NCI-H69 (cell line): ENCODE measurements around the gene SGMS1.
"Not testable (repeated sequence)": the region's sequence is repeated elsewhere in the genome, so short reads cannot be mapped to it uniquely, and the experiment has no call there.

Experiments
- DNase-seq: peaks from one replicate; lab custom pipeline; 2025; lab: John Stamatoyannopoulos, UW

Gene SGMS1

DNA sequence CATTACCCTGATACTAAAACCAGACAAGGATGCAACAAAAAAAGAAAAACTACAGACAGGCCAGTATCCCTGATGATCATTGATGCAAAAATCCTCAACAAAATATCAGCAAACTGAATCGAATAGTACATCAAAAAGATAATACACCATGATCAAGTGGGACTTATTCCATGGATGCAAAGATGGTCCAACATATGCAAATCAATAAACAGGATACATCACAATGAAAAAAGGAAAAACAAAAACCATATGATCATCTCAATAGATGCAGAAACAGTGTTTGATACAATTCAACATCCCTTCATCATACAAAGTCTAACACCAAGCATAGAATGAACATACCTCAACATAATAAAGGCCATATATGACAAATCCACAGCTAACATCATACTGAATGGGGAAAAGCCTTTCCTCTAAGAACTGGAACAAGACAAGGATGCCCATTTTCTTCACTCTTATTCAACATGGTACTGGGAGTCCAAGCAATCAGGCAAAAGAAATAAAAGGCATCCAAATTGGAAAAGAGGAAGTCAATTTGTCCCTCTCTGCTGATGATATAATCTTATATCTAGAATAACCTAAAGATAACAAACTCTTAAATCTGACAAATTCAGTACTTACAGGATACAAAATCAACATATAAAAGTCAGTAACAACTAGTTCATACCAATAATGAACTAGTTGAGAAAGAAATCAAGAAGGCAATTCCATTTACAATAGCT is 323.6 kb downstream of the SGMS1 start:
- no peak for DNase-seq

DNA sequence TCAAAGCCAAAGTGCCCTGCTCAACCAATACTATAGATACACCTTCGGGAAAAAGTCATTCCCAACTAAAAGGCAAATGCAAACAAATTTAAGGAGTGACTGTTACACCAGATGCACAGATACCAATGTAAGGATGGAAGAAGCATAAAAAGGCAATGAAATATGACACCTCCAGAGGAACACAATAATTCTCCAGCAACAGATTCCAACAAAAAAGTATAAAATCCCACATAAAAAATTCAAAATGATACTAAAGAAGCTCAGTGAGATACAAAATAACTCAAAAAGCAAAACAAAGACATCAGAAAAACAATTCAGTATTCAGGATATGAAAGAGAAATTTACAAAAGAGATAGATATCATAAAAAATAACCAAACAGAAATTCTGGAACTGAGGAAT is 328.4 kb downstream of the SGMS1 start:
- DNase-seq, result no peak

DNA sequence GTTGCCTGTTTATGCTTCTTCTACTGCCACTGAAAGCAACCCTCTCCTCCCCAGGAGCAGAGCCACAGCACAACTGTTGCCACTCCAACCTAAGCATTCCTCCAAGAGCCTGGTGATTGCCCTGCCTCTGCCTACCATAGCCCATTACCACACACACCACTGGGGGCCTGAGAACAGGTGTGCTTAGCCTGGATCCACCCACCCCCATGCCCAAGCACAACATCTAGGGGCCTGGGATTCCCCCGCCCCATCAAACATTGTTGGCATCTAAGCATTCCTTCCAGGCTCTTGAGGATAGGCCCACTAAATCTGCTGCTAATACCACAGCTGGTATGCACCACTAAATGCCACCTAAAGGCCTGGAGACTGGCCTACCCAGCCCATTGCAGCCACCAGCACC is 329.2 kb downstream of the SGMS1 start:
- DNase-seq, result no peak

DNA sequence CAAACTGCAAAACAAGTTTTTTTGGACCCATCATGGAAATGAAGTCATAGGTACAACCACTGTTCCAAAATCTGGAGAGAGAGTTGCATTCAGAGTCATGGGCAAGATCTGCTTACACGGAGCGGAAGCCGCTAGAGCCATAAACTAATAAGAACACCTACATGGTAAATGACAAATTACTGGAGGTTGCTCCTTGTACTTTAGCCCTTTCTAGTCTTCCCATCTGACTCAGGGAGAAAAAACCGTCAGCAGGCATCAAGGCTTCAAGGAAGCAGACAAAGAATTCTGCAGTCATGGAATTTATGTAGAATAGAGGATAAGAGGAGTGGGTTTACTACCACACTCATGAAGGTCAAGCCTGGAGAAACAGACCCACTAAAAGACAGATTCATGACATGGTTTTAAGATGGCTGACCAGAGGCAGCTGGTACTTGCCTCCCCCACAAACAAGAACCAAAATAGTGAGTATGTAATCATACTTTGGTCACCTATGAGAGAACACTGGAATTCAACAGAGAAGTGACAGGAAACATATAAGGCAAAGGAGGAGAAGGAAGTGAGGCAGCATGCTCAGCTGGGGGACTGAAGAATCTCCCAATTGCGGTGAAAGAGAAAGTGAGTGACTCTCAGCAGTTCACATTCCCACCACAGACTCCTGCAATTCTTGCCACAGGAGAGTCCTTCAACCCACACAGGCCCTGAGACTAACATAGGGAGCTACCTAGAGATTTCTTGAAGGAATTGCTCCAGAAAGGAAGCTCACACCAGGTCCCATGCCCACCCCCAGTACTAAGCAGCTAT is 330.0 kb downstream of the SGMS1 start:
- no peak for DNase-seq

DNA sequence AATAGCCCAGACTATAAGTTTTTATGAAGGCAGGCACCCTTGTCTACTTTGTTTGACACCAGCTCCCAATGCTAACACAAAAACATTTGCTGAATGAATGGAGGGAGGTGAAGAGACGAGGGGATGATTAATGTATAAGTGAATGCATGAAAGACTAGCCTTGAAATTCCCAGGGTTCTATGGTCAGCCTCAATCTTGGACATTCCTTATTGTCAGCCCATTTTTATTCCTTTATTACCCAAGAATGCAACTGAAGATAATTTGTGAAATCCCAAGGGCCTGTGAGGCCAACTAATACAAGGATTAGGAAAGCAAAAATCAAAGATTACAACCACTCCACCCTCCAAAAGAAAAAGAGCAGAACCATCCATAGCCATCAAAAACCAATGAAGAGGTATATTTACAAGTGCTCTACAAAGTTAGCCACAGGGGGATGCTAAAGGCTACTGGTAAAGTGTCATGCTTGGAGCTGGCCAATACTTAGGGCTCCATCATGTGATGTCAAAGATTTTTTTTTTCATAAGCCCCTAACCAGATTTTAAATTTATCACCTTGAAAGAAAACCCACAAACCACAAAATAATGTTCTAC is 332.4 kb downstream of the SGMS1 start:
- no peak for DNase-seq

DNA sequence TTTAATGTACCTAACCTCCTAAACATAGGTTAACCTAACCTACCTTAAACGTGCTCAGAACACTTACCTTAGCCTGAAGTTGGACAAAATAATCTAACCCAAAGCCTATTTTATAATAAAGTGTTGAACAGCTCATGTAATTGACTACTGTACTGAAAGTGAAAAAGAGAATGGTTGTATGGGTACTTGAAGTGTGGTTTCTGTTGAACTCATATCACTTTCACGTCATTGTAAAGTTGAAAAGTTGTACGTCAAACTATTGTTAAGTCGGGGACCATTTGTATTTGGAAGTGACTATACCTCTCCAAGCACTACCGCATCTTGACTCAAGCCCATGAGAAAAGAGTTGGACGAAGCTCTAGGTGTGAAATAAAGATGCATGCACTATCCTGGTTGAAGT is 334.6 kb downstream of the SGMS1 start:
- no peak for DNase-seq

DNA sequence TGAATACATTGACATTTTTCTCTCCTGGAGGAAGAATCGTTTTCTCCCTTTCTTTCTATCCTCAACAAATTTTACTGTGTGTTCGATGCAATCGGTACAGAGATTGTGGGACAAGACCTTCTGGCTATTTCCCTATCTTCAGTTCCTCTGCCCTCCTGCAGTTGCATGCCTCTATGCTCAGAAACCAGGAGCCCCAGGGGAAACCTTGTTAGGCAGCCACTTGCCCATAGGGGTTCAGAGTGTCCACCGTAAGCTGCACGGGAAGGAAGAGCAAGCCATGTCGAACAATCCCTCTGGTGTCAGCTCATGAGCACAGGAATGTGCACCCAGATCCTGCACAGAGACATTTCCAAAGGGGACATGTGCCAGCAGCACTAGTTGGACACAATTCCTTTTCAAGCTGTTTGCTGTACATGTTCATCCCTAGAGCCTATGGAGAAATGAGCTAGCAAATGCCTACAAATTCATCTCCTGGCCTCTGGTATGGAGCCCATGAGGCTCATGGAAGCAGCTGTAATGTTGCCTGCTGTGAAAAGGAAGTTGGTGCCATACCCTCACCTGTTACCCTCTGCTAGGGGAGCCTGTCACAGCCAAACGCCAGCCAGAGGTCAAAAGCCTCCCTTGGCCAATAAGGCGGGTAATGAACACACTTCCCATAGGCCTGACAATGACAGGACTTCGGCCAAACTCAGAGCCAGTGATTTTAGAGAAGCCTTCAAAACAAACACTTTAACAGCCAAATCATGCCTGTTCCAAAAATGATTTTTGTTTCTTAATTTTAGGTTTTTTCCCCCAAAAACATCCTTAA is 336.6 kb downstream of the SGMS1 start:
- DNase-seq, result no peak

DNA sequence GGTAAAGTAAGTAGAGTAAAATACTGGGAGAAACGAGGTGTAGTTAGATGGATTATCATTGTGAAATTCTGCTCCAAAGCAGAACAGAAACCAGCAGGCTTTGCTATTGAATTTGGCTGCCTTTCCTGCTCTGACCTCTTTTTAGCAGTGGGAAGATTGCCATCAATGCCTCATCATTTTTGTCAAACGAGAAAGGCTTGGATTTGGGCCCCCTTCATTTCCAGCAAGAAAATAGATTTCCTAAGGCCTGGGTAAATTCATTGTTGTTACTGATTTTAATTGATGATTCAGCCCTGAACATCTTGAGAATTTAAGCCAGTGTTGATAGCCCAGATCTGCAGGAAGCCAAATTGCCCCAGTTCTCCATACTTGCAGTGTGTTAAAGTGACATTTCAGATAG is 337.2 kb downstream of the SGMS1 start:
- no peak for DNase-seq

DNA sequence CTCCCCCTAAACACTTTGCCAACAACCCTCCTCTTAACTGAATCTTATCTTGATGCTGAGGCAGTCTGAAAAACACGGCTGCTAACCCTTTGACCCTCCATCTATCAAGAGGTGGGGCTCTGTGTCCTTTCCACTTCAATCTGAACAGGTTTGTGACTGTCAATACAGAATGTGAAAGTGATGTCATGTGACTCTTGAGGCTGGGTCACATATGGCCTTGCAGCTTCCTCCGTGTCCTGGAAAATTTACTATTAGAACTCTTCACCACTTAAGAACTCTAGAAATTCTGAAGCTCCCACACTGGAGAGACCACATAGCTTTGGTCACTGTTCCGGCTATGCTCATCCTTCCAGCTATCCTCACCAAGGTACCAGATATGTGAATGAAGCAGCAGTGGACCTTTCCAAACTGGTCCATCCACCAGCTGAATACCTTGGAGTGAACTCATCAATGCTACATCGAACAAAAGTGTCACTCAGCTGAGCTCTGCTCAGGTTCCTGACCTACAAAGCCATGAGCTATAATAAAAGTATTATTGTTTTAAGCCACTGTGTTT is 341.7 kb downstream of the SGMS1 start:
- no peak for DNase-seq

DNA sequence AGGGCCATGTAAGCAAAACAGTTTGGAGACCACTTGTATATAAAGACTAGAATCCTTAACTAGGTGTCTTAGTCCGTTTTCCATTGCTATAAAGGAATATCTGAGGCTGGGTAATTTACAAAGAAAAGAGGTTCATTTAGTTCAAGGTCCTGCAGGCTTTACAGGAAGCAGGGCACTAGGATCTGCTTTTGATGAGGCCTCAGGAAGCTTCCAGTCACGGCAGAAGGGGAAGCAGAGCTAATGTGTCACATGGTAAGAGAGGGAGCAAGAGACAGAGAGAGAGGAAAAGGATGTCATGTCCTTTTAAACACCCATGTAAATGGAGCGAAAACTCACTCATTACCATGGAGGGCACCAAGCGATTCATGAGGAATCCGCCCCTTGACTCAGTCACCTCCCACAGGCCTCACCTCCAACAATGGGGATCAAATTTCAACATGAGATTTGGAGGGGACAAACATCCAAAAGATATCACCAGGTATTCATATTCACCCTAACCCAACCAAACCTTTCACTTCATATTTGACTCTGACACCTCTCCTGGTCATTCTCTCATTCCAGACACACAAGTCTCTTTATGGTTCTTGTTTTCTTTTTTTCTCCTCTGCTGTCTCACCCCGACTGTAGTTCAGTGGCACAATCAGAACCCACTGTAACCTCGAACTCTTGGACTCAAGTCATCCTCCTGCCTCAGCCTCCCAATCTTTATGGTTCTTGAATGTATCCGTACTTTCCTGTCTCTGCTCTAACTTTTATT is 342.4 kb downstream of the SGMS1 start:
- DNase-seq, result no peak

DNA sequence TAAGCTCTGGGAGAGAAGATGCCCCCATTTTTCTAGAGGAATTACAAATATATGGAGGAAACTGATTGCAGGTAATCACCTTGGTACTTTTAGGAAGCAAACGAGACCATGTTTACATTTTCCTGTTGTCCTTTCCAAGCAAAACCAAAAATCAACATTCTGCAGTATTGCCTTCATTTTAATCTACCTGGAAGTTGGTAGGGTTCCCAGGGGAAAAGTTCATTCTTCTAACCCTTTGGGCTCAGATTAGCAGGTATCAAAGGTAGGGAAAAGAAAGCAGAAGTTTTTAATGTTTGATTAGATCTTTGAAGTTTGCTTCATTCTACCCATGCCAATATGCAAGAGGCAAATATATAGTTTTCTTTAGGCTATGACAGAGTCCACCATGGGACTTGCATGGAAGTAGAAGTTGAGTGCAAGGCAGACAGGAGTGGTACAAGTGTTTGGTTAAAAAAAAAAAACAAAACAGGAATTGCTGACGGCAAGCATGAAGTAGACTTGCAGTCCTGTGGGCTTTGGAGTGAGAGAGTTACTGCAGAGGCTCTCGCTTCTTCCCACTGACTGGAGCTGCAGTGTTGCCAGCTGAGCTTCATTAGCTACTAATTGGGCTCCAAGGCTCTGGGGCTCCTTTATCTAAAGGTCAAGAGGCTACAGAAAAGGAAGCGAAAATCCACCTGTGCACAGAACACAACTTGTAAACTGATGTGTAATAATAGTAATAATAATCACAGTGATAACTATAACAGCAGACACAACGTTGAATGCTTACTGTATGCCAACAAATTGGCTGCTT is 343.5 kb downstream of the SGMS1 start:
- DNase-seq, result no peak

DNA sequence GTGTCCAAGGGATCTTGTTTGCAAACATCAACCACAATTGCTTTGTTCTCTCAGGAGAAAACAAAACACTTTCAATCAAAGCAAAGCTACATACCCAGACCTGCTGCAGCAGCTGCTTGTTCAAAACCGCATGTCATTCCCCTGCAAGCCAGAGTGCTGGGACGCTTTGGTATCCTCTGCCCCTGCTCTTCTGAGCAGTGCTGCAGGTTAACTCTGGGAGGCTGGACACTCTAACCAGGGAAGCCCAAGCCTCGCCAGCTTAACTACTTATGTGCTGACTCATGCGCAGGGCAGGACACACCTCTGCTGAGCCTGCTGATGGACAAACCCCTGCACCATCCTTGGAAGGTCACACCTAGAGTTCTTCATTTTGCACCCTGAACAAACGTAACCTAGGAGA is 344.3 kb downstream of the SGMS1 start:
- DNase-seq, result no peak

DNA sequence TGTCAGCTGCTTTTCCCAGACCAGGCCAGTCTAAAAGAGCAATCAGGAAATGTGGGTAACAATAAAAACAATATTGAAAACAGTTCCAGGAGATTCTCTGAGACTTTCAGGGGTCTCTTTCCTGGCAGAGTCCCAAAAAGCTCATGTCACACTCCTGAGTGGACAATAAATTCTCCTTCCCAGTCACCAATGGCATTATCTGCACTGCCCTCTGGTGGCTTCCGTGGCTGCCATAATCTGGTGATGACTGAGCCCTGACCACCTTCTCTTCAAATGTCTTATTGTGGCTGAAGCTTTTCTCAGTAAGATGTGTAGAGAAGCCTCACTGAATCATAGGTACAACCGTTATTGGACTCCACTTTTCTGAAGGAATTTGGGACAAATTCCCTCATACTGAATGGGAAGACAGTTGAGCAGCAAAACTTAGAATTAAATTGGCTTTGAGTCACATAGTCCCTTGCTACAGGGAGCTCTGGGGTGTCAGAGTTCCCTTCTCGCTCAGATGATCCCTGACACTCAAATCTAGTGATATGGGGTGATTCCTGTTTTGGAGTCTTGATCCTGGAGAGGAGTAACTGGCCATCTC is 348.0 kb downstream of the SGMS1 start:
- peak; percentile 8 for DNase-seq

DNA sequence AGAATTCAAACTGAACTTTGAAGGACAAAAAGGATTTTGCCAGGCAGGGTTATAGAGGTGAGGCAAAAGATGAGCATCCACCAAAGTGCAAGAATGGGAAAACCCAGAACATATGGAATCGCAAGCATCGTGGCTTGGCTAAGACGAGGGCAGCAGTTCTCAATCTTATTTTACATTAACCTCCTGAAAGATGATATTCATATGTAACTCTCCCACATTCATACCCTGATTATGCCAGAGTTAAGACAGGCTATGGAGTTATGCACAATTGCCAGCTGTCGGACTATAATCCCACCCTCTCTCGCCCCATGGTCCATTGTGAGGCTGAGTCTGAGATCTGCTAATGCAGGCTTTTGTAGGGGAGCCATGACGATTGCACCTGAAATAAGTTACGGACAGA is 351.2 kb downstream of the SGMS1 start:
- DNase-seq, result no peak

DNA sequence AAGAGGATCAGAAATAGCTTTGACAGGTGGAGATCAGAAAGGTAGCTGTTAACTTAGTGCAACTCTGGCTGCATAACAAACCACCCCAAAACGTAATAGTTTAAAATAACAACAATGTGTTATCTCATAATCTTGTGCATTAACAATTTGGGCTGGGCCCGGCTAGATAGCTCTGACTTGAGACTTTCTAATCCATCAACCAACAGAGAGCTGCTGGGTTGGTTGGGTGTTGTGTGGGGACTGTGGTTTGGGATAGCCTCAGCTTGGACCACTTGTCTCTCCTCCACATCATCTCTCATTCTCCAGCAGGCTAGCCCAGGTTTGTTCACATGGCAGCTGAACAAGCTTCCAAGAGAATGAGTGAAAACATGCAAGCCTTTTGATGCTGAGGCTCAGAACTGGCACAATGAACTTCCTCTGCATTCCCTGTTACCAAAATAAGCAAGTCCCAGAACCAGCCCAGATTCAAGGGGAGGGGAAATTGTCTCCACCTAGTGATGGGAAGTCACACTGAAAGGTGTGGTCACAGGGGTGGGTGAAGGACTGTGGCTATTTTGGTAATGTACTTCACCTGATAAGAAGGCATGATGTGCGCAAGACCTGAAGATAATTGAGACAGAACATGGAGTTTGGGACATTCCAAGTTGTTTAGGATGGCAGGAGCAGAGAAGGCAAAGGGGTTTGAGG is 352.0 kb downstream of the SGMS1 start:
- no peak for DNase-seq

DNA sequence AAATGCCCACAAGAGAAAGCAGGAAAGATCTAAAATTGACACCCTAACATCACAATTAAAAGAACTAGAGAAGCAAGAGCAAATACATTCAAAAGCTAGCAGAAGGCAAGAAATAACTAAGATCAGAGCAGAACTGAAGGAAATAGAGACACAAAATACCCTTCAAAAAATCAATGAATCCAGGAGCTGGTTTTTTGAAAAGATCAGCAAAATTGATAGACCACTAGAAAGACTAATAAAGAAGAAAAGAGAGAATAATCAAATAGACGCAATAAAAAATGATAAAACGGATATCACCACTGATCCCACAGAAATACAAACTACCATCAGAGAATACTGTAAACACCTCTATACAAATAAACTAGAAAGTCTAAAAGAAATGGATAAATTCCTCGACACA is 355.9 kb downstream of the SGMS1 start:
- not testable (repeated sequence) for DNase-seq

DNA sequence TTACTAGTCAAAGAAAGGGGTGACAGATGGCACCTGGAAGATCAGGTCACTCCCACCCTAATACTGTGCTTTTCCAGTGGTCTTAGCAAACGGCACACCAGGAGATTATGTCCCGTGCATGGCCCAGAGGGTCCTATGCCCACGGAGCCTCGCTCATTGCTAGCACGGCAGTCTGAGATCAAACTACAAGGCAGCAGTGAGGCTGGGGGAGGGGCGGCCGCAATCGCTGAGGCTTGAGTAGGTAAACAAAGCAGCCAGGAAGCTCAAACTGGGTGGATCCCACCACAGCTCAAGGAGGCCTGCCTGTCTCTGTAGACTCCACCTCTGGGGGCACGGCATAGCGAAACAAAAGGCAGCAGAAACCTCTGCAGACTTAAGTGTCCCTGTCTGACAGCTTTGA is 361.1 kb downstream of the SGMS1 start:
- not testable (repeated sequence) for DNase-seq

DNA sequence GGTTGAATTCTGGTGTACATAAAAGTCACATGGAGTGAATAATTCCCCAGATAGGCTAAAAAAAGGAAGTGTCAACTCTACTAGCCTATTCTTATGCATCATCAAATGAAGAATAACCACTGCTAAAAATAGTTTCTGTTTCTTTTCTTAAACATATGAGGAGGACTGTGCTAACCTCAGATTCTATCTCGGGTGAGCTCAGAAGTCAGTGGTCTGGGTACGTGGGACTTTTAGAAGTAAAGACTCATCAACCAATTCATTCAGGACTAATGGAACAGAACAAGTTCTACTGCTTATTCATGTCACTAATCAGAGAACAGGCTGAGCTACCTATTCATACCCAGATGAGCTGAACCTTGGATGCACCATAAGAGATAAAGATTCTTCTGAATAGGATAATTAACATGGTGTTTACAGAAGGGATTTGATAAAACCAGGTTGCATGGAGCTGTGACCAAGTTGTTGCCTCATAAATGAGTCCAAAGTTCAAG is 362.9 kb downstream of the SGMS1 start:
- no peak for DNase-seq
